Measurements from ENCODE around the gene WWOX.

DNA sequence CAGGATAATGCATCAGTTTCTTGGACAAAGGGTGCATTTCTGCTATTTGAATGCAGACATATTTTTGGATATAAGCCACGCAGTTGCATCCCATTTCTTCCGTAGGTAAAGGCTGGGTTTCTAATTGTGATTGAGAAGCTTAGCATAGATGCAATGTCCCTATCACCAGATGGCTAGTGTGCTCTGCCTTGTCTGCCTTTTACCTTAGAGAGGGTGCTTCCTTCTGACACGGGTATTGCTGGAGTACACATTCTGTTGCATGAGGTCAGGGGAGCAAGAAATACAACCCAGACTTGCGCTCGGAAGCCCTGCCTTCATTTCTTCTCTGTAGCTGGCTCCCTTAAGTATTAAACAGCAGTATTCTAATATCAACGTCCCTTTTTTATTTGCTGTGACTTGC, 337.4 kb downstream of the WWOX start:
- TF ChIP-seq EZH2 (IDR thresholded peaks at IDR 0.05; ENCODE audit: borderline replicate concordance, low read length), result no peak
- TF ChIP-seq, protein P1, sequence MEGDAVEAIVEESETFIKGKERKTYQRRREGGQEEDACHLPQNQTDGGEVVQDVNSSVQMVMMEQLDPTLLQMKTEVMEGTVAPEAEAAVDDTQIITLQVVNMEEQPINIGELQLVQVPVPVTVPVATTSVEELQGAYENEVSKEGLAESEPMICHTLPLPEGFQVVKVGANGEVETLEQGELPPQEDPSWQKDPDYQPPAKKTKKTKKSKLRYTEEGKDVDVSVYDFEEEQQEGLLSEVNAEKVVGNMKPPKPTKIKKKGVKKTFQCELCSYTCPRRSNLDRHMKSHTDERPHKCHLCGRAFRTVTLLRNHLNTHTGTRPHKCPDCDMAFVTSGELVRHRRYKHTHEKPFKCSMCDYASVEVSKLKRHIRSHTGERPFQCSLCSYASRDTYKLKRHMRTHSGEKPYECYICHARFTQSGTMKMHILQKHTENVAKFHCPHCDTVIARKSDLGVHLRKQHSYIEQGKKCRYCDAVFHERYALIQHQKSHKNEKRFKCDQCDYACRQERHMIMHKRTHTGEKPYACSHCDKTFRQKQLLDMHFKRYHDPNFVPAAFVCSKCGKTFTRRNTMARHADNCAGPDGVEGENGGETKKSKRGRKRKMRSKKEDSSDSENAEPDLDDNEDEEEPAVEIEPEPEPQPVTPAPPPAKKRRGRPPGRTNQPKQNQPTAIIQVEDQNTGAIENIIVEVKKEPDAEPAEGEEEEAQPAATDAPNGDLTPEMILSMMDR (conservative IDR thresholded peaks at IDR 0.05 in 1 of 2, IDR thresholded peaks at IDR 0.05 in 1 of 2; ENCODE audit: extremely low read depth in 1 of 2, insufficient read depth in 1 of 2, low read depth in 1 of 2, low read length in 2 of 2), result no peak

Measured in mammary epithelial cell (primary cell).